AG04450 (cell line): ENCODE results near the gene HS6ST2. TPM values are rescaled to one million over a fixed set of nuclear protein-coding genes. Genes with fewer than 3 reads are reported as not detected.

Experiments used
- CTCF ChIA-PET: fragments of 300-600, 350-600 bp; formaldehyde crosslinking; extraction: SDS; loops from one replicate; lab custom pipeline; 2022; ENCODE audit warnings: antibody characterized with exemption, inconsistent platforms; lab: Charles Lee
- POLR2A ChIA-PET: fragments of 350-600 bp; formaldehyde crosslinking; extraction: SDS; loops from one replicate; lab custom pipeline; 2021; ENCODE audit warnings: antibody characterized with exemption, inconsistent platforms; lab: Yijun Ruan, JAX
- DNase-seq: peaks from one replicate; pipeline ENCODE4 v3.0.0-alpha.2; 2011; ENCODE audit warnings: low read depth, low spot score
- H3K27ac ChIP-seq: one replicate; pipeline ENCODE4 v1.5.1; 2012; ENCODE audit warnings: low read depth, low read length, control low read depth
- H3K27me3 ChIP-seq: one replicate; pipeline ENCODE4 v1.6.0; 2012; ENCODE audit warnings: low read length; ENCODE audit not compliant: control insufficient read depth, insufficient read depth
- H3K4me3 ChIP-seq: 2 replicates; pipeline ENCODE4 v1.5.1; 2011; ENCODE audit warnings: mild to moderate bottlenecking, low read depth, low read length, control low read depth
- H3K9me3 ChIP-seq: 2 replicates; pipeline ENCODE4 v1.5.1; 2012; ENCODE audit warnings: low read length; ENCODE audit not compliant: control insufficient read depth, insufficient read depth
- CTCF ChIP-seq: IDR thresholded peaks from 2 replicates; pipeline ENCODE4 v1.5.1; 2011; ENCODE audit warnings: low read depth, low read length, control low read depth, inconsistent platforms
- polyA plus RNA-seq: library from polyadenylated mRNA; depleted of rRNA; stranded (reverse); fragments of >200 nt; gene quantifications from 2 replicates; pipeline ENCODE4 v1.2.3, GENCODE V29; 2011

HS6ST2 gene
- polyA plus RNA-seq, 1 experiment: not detected

GRCh38 chrX:132652871-132653270, 305.6 kb downstream of the HS6ST2 start:
- ChIA-PET POLR2A (no interaction called here), CTCF (no interaction called here)
- H3K27ac ChIP-seq: no peak overlapping the region
- no peak for DNase-seq
- H3K9me3 ChIP-seq: no peaks in the 10 kb centered on the region
- TF ChIP-seq CTCF: no peak
- H3K4me3 ChIP-seq: no peak overlapping the region
- no peaks in the 10 kb centered on the region for H3K27me3 ChIP-seq

- no peak for TF ChIP-seq CTCF
- no peak for DNase-seq
- Histone ChIP-seq H3K27ac (no peak overlapping the region), H3K9me3 (no peaks in the 10 kb centered on the region), H3K4me3 (no peak overlapping the region), H3K27me3 (no peaks in the 10 kb centered on the region)
- CTCF ChIA-PET: no interaction called here
- POLR2A ChIA-PET: no interaction called here
Measured at GRCh38 chrX:132651421-132652086, 306.9 kb downstream of the HS6ST2 start.

- TF ChIP-seq CTCF: no peak
- H3K27ac ChIP-seq: no peak overlapping the region
Measured at GRCh38 chrX:132648895-132649294, 309.5 kb downstream of the HS6ST2 start.

GRCh38 chrX:132639446-132639845, 319.0 kb downstream of the HS6ST2 start:
- no peak for DNase-seq
- ChIA-PET CTCF (no interaction called here), POLR2A (no interaction called here)
- Histone ChIP-seq H3K4me3 (no peak overlapping the region), H3K27me3 (no peaks in the 10 kb centered on the region), H3K9me3 (no peaks in the 10 kb centered on the region), H3K27ac (no peak overlapping the region)
- TF ChIP-seq CTCF: no peak

More at GRCh38 chrX:132648895-132649294, 309.5 kb downstream of the HS6ST2 start:
- DNase-seq: no peak
- Histone ChIP-seq H3K9me3 (no peaks in the 10 kb centered on the region), H3K4me3 (no peak overlapping the region), H3K27me3 (no peaks in the 10 kb centered on the region)
- POLR2A ChIA-PET: no interaction called here
- CTCF ChIA-PET: no interaction called here

- no peak for DNase-seq
- no peak overlapping the region for H3K27ac ChIP-seq
- POLR2A ChIA-PET: no interaction called here
- no peaks in the 10 kb centered on the region for H3K27me3 ChIP-seq
- no peak for TF ChIP-seq CTCF
- CTCF ChIA-PET: no interaction called here
- H3K4me3 ChIP-seq: no peak overlapping the region
- no peaks in the 10 kb centered on the region for H3K9me3 ChIP-seq
Measured at GRCh38 chrX:132638313-132638712, 320.1 kb downstream of the HS6ST2 start.
